Measurements from ENCODE around the gene MSANTD3. TPM values are rescaled to one million over a fixed set of nuclear protein-coding genes. Genes with fewer than 3 reads are reported as not detected.

MSANTD3 gene
- total RNA-seq, 1 experiment from 2014 or later, result 30.2 TPM

- TF ChIP-seq NR3C1 (CRISPR knock-in tag; conservative IDR thresholded peaks at IDR 0.05; ENCODE audit: low read depth), result no peak
- TF ChIP-seq CREM (CRISPR knock-in tag; IDR thresholded peaks at IDR 0.05), result no peak
- TF ChIP-seq ZSCAN18 (CRISPR knock-in tag; IDR thresholded peaks at IDR 0.05), result no peak
- TF ChIP-seq ZNF425 (CRISPR knock-in tag; conservative IDR thresholded peaks at IDR 0.05), result no peak
- no peak for TF ChIP-seq GTF2I (CRISPR knock-in tag; conservative IDR thresholded peaks at IDR 0.05)
- TF ChIP-seq GABPB1 (CRISPR knock-in tag; IDR thresholded peaks at IDR 0.05), result no peak
- no peak for TF ChIP-seq NFE2L1 (CRISPR knock-in tag; IDR thresholded peaks at IDR 0.05)
Measured at GRCh38 chr9:100448266-100448665, 21.3 kb downstream of the MSANTD3 start (continued).

- CTCF ChIA-PET, result no interaction called here
- Mint-ChIP-seq H3K9me3 (no peaks in the 10 kb centered on the region), H3K4me1 (peaks cover 20% of the 10 kb centered on the region), H3K36me3 (peaks cover 20% of the 10 kb centered on the region), H3K27me3 (ENCODE audit: low read depth) (no peaks in the 10 kb centered on the region), H3K4me3 (no peak overlapping the region), H3K27ac (no peak overlapping the region)
- ATAC-seq, result no peak
- no peak for DNase-seq (ENCODE audit: low spot score)
- POLR2A ChIA-PET, result no interaction called here
- TF ChIP-seq ESRRA (CRISPR knock-in tag; IDR thresholded peaks at IDR 0.05; ENCODE audit: borderline replicate concordance) (no peak), MAX (CRISPR knock-in tag; IDR thresholded peaks at IDR 0.05) (no peak), ARID4B (CRISPR knock-in tag; IDR thresholded peaks at IDR 0.05; ENCODE audit: borderline replicate concordance) (no peak), FOXJ3 (CRISPR knock-in tag; IDR thresholded peaks at IDR 0.05; ENCODE audit: borderline replicate concordance) (no peak), E2F4 (CRISPR knock-in tag; IDR thresholded peaks at IDR 0.05; ENCODE audit: borderline replicate concordance, low read depth) (no peak), ATF3 (CRISPR knock-in tag; conservative IDR thresholded peaks at IDR 0.05) (no peak), TEAD1 (CRISPR knock-in tag; IDR thresholded peaks at IDR 0.05) (no peak), CREB1 (CRISPR knock-in tag; IDR thresholded peaks at IDR 0.05) (no peak), AR (CRISPR knock-in tag; IDR thresholded peaks at IDR 0.05) (no peak), OVOL2 (CRISPR knock-in tag; IDR thresholded peaks at IDR 0.05; ENCODE audit: borderline replicate concordance) (no peak), ZNF671 (CRISPR knock-in tag; IDR thresholded peaks at IDR 0.05) (no peak), ZMAT4 (CRISPR knock-in tag; IDR thresholded peaks at IDR 0.05) (no peak), MXD4 (CRISPR knock-in tag; IDR thresholded peaks at IDR 0.05; ENCODE audit: borderline replicate concordance) (no peak), ZSCAN18 (CRISPR knock-in tag; IDR thresholded peaks at IDR 0.05) (no peak), USF2 (CRISPR knock-in tag; IDR thresholded peaks at IDR 0.05) (no peak)
Measured at GRCh38 chr9:100449420-100449819, 22.5 kb downstream of the MSANTD3 start.
